ENCODE data around the gene IDH1.
A peak's percentile ranks its signal among the peaks of the same experiment; 100 is the strongest.

IDH1 gene

GRCh38 chr2:208250388-208250787 lies 4.5 kb downstream of the IDH1 start:
- no peak overlapping the region for H3K4me3 ChIP-seq (replicated peaks; ENCODE audit: low read depth, low read length)
- no peak for TF ChIP-seq CTCF (IDR thresholded peaks at IDR 0.05; ENCODE audit: low read length, missing control alignments)
- DNase-seq (ENCODE audit: low read depth): peak; percentile 60

GRCh38 chr2:208249296-208249695 lies 5.6 kb downstream of the IDH1 start:
- no peak overlapping the region for H3K4me3 ChIP-seq (replicated peaks; ENCODE audit: low read depth, low read length)
- no peak for TF ChIP-seq CTCF (IDR thresholded peaks at IDR 0.05; ENCODE audit: low read length, missing control alignments)
- no peak for DNase-seq (ENCODE audit: low read depth)

- H3K4me3 ChIP-seq (replicated peaks; ENCODE audit: low read depth, low read length): no peak overlapping the region
- no peak for TF ChIP-seq CTCF (IDR thresholded peaks at IDR 0.05; ENCODE audit: low read length, missing control alignments)
- DNase-seq (ENCODE audit: low read depth): no peak
These were observed 6.3 kb downstream of the IDH1 start for GRCh38 chr2:208248601-208249000.

GRCh38 chr2:208245746-208246145 lies 9.1 kb downstream of the IDH1 start:
- no peak for TF ChIP-seq CTCF (IDR thresholded peaks at IDR 0.05; ENCODE audit: low read length, missing control alignments)
- DNase-seq (ENCODE audit: low read depth): no peak
- H3K4me3 ChIP-seq (replicated peaks; ENCODE audit: low read depth, low read length): no peak overlapping the region

- no peak for TF ChIP-seq CTCF (IDR thresholded peaks at IDR 0.05; ENCODE audit: low read length, missing control alignments)
These were observed 10.4 kb downstream of the IDH1 start for GRCh38 chr2:208244422-208244821.

GRCh38 chr2:208240619-208241209 lies 14.2 kb downstream of the IDH1 start:
- no peak overlapping the region for H3K4me3 ChIP-seq (replicated peaks; ENCODE audit: low read depth, low read length)
- DNase-seq (ENCODE audit: low read depth): no peak
- no peak for TF ChIP-seq CTCF (IDR thresholded peaks at IDR 0.05; ENCODE audit: low read length, missing control alignments)

More at GRCh38 chr2:208244422-208244821, 10.4 kb downstream of the IDH1 start:
- no peak overlapping the region for H3K4me3 ChIP-seq (replicated peaks; ENCODE audit: low read depth, low read length)
- no peak for DNase-seq (ENCODE audit: low read depth)

- no peak for TF ChIP-seq CTCF (IDR thresholded peaks at IDR 0.05; ENCODE audit: low read length, missing control alignments)
- DNase-seq (ENCODE audit: low read depth): no peak
- no peak overlapping the region for H3K4me3 ChIP-seq (replicated peaks; ENCODE audit: low read depth, low read length)
These were observed 14.9 kb downstream of the IDH1 start for GRCh38 chr2:208239770-208240493.

All from fibroblast of pulmonary artery (primary cell).